Effector memory CD8-positive, alpha-beta T cell (primary cell): ENCODE results near the gene TCF3.
A peak's percentile ranks its signal among the peaks of the same experiment; 100 is the strongest.
"Not testable (repeated sequence)": the region's sequence is repeated elsewhere in the genome, so short reads cannot be mapped to it uniquely, and the experiment has no call there.

Experiments used
- ATAC-seq: fragments of 150-1000 bp; cut with Tn5 transposase; replicated peaks from 2 replicates; pipeline ENCODE4 v1.10.0; 2021; ENCODE audit warnings: mild to moderate bottlenecking, moderate library complexity
- DNase-seq, 3 experiments: peaks; one replicate each; pipeline ENCODE4 v3.0.0; 2021
- H3K27ac Mint-ChIP-seq, 2 donors: one replicate each; pipeline ENCODE4 v1.8.0; 2022; ENCODE audit warnings: mild to moderate bottlenecking in 2 of 2, mixed read lengths in 2 of 2, moderate library complexity in 2 of 2
- H3K27me3 Mint-ChIP-seq, 2 donors: one replicate each; pipeline ENCODE4 v1.8.0; 2022; ENCODE audit warnings: mixed read lengths in 2 of 2
- H3K36me3 Mint-ChIP-seq: one replicate; pipeline ENCODE4 v1.8.0; 2022; ENCODE audit warnings: mild to moderate bottlenecking, moderate library complexity, mixed read lengths; ENCODE audit not compliant: insufficient read depth
- H3K4me1 Mint-ChIP-seq, 2 donors: one replicate each; pipeline ENCODE4 v1.8.0; 2022; ENCODE audit warnings: low read depth in 2 of 2, mixed read lengths in 2 of 2
- H3K4me3 Mint-ChIP-seq, 2 donors: one replicate each; pipeline ENCODE4 v1.8.0; 2022; ENCODE audit warnings: mild to moderate bottlenecking in 2 of 2, mixed read lengths in 2 of 2, moderate library complexity in 2 of 2
- H3K9me3 Mint-ChIP-seq, 2 donors: one replicate each; pipeline ENCODE4 v1.8.0; 2022; ENCODE audit warnings: mixed read lengths in 2 of 2

The TCF3 gene

DNA sequence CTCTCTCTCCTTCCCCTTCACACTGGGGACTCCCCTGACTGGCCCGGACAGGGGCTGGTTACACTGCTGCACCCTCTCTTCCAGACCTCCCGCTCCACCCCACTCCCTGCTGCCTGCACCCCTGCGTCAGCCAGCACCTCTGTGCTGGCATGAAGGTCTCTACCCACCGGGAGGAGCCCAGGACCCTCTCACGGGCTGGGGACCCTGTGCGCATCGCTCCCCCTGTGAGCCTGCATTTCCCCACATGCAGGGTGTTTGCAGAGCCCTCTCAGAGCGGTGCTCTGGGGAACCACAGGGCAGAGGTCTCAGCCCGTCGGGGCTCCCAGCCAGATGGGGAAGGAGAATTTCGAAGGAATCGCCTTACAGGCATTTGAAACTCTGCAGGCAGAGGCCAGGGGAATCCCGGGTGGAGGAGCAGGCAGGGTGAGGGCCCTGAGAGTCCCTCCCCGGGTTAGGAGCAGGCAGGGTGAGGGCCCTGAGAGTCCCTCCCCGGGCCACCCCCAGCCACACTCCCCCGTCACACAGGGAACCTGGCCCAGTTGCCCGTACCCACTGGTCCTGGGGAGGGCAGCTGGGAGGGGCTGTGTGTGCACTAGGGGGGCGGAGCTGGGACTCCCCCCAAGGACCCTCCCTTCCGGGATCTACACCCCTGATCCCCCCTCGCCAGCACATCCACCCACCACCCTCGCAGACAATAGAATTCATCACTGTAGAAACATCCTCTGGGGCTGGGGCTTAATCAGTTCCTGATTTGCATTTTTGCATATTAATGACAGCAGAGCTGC lies 16.3 kb upstream of the TCF3 start:
- Mint-ChIP-seq H3K36me3 (peaks cover 9% of the 10 kb centered on the region), H3K27me3 (peaks cover 25 to 44% of the 10 kb centered on the region in 2 donors), H3K4me1 (peaks cover 3 to 7% of the 10 kb centered on the region in 2 donors), H3K9me3 (no peaks in the 10 kb centered on the region), H3K27ac (no peak overlapping the region), H3K4me3 (peak overlapping the region in 1 of 2 donors; percentile 43)
- peak; percentile 62 for ATAC-seq
- peak in 1 of 3 experiments; percentile 19 for DNase-seq

DNA sequence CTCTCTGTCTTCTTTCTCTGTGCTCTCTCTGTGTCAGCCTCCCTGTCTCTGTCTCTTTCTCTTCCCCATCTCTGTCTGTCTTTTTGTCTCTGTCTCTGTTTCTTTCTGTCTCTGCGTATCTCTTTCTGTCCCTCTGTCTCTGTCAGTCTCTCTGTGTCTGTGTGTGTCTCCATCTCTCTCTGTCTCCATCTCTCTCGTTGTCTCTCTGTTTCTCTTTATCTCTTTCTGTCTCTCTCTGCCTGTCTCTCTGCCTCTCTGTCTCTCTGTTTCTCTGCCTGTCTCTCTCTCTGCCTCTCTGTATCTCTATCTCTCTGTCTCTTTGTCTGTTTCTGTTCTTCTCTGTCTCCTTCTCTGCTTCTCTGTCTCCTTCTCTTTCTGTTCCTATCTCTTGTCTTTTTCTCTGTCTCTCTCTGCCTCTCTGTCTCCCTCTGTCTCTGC lies 15.7 kb upstream of the TCF3 start:
- H3K4me1 Mint-ChIP-seq = peaks cover 1 to 7% of the 10 kb centered on the region in 2 donors
- H3K9me3 Mint-ChIP-seq = no peaks in the 10 kb centered on the region
- DNase-seq = no peak
- peaks cover 21 to 38% of the 10 kb centered on the region in 2 donors for H3K27me3 Mint-ChIP-seq
- H3K36me3 Mint-ChIP-seq = peaks cover 9% of the 10 kb centered on the region
- peak overlapping the region in 1 of 2 donors; percentile 0 for H3K4me3 Mint-ChIP-seq
- no peak overlapping the region for H3K27ac Mint-ChIP-seq
- no peak for ATAC-seq

DNA sequence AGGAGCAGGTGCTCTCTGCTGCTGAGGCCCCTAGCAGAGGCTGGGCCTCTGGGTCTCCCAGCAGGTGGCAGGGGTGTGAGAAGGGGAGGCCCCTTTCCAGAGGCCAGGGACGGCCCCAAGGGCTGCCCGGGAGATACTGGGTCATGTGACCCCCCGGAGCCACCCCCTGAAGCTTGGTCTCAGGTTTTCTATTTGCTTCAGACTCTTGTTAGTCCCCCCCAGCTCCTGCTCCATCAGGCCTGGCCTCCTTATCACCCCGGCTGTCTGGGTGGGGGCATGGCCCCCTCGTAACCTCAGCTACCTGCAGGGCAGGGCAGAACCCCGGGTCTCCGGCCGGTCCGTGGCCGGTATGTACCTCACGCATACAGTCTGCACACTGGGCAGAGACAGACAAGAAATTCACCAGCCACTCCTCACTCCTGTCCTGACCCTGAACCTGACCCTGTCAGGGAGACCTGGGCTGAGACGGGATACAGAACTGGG lies 13.2 kb upstream of the TCF3 start:
- H3K9me3 Mint-ChIP-seq = no peaks in the 10 kb centered on the region
- ATAC-seq = no peak
- peaks cover 6% of the 10 kb centered on the region for H3K36me3 Mint-ChIP-seq
- H3K4me3 Mint-ChIP-seq = no peak overlapping the region
- peaks cover 20 to 34% of the 10 kb centered on the region in 2 donors for H3K27me3 Mint-ChIP-seq
- H3K4me1 Mint-ChIP-seq = peaks cover 1 to 7% of the 10 kb centered on the region in 2 donors
- no peak for DNase-seq
- H3K27ac Mint-ChIP-seq = no peak overlapping the region

DNA sequence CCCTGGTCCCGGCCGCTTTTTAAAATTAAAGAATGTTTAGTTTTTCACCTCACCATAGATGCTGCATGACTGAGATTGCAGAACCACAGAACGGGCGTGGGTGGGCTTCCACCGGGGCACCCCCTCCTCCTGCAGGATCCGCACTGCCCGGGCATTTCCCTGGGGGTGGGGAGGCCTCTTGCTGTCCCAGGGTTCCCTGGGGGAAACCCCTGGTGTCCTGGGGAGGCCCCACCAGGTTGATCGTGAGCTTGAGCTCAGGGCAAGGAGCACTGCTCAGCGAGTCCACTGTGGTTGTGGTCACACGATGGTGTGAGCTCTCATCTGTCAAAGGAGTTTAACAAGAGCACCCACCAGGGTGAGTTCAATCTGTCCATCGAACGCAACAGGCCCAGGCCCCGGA lies 11.4 kb upstream of the TCF3 start:
- peaks cover 0 to 7% of the 10 kb centered on the region in 2 donors for H3K4me1 Mint-ChIP-seq

DNA sequence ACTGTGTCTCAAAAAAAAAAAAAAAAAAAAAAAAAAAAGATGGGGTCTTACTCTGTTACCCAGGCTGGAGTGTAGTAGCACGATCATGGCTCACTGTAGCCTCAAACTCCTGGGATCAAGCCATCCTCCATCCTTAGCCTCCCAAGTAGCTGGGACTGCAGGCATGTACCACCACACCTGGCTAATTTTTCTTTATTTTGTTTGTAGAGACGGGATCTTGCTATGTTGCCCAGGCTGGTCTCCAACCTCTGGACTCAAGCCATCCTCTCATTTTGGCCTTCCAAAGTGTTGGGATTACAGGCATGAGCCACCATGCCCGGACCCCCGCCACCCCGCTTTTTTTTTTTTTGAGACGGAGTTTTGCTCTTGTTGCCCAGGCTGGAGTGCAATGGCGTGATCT lies 10.8 kb upstream of the TCF3 start:
- not testable (repeated sequence) for DNase-seq, H3K9me3 Mint-ChIP-seq, H3K36me3 Mint-ChIP-seq, H3K27ac Mint-ChIP-seq, H3K4me1 Mint-ChIP-seq, H3K4me3 Mint-ChIP-seq, ATAC-seq
- H3K27me3 Mint-ChIP-seq = peaks cover 17 to 31% of the 10 kb centered on the region in 2 donors

More for the DNA sequence above, 11.4 kb upstream of the TCF3 start:
- Mint-ChIP-seq H3K36me3 (no peaks in the 10 kb centered on the region), H3K27ac (no peak overlapping the region), H3K9me3 (no peaks in the 10 kb centered on the region), H3K27me3 (peaks cover 20 to 33% of the 10 kb centered on the region in 2 donors), H3K4me3 (no peak overlapping the region)
- ATAC-seq (no peak), DNase-seq (no peak)

DNA sequence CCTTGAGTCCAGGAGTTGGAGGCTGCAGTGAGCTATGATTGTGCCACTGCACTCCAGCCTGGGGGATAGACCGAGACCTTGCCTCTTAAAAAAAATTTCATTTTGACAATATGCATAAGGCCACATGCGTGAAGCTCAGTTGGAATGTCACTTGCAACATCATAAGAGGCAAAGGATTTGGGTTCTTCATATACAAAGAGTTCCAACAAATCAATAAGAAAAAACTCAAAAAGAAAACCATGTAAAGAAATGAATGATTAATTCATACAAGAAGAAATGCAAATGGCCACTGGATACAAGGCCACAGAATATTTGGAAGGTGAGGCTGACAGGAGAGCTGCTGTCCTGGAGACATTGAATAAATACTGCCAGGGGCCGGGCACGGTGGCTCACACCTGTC lies 9.6 kb upstream of the TCF3 start:
- Mint-ChIP-seq H3K4me3 (no peak overlapping the region), H3K27ac (no peak overlapping the region), H3K9me3 (no peaks in the 10 kb centered on the region)

DNA sequence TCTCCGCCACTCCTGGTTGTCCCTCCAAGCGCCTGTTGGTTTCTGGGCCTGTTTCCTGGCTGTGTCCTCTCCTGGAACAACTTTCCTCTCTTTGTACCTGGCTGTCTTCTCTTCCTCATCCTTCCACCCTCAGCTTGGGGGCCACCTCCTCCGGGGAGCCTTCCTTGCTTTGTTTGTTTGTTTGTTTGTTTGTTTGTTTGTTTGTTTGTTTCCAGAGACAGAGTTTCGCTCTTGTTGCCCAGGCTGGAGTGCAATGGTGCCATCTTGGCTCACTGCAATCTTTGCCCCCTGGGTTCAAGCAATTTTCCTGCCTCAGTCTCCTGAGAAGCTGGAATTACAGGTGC lies 6.6 kb upstream of the TCF3 start:
- no peak for ATAC-seq

More for the DNA sequence above, 9.6 kb upstream of the TCF3 start:
- no peaks in the 10 kb centered on the region for H3K4me1 Mint-ChIP-seq
- peaks cover 8 to 25% of the 10 kb centered on the region in 2 donors for H3K27me3 Mint-ChIP-seq
- H3K36me3 Mint-ChIP-seq = no peaks in the 10 kb centered on the region
- DNase-seq (no peak), ATAC-seq (no peak)

DNA sequence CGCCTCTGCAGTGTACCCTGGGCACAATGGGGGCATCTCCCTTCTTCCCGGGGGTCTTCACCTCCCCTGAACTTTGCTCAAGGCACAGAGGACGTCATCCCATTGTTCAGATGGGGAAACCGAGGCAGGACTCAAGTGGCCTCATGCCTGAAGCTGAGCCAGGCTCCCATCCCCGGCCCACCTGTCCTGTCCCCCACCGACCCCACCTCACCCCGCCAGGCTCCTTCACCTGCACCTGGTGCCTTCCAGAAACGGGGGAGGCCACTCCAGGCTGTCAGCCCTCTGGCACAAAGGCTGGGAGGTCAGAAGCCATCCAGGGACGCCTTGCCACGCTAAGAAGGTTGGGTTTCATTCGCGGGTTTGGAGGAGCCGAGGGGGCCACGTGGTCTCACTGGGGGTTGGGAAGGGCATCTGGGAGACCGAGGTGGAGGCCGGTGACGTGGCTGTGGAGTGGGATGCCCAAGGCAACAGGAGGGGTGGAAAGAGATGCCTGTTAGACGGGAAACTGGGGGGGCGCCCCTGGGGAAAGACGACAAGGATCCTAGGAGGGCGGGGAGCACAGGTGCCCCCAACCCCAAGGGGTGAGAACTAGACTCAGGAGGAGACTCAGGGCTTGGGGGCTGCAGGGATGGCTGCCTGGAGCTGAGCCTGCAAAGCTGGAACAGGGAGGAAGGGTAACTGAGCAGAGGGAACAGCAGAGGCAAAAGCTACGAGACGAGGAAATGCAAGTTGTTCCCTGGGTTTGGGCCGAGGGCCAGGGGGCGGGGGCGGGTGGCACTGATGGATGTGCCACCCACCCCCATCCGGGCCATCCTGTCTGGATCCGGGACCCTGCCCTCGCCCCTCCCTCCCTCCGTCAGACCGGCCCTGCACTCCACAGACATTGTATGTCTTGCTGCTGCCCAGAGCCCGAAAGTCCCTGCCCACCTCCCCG lies 6.0 kb upstream of the TCF3 start:
- H3K9me3 Mint-ChIP-seq = no peaks in the 10 kb centered on the region
- no peaks in the 10 kb centered on the region for H3K4me1 Mint-ChIP-seq
- DNase-seq (no peak), ATAC-seq (no peak)
- peaks cover 12 to 30% of the 10 kb centered on the region in 2 donors for H3K27me3 Mint-ChIP-seq
- peaks cover 3% of the 10 kb centered on the region for H3K36me3 Mint-ChIP-seq
- H3K4me3 Mint-ChIP-seq = no peak overlapping the region
- peak overlapping the region in 1 of 2 donors; percentile 42 for H3K27ac Mint-ChIP-seq

More for the DNA sequence above, 6.6 kb upstream of the TCF3 start:
- no peak for DNase-seq
- H3K4me1 Mint-ChIP-seq = no peaks in the 10 kb centered on the region
- peak overlapping the region in 1 of 2 donors; percentile 42 for H3K27ac Mint-ChIP-seq
- peaks cover 3% of the 10 kb centered on the region for H3K36me3 Mint-ChIP-seq
- H3K9me3 Mint-ChIP-seq = no peaks in the 10 kb centered on the region
- no peak overlapping the region for H3K4me3 Mint-ChIP-seq
- H3K27me3 Mint-ChIP-seq = peaks cover 12 to 30% of the 10 kb centered on the region in 2 donors

DNA sequence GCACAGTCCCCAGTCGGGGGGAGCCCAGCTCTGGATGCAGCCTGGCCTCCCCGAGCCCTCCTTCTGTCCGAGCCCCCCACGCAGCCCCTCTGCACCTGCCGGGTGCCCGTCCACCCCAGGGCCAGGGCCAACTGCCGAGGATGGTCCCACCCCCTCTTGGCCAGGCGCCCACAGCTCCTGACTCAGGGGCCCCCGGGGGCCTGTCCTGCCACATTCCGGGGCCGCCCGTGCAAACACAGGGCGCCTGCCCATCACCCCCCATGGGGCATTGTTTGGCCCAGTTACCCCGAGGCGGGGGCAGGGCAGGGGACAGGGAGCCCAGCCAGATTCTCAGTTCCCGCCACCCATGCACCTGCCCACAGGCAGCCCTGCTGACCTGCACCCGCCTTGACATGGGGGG lies 5.3 kb upstream of the TCF3 start:
- H3K36me3 Mint-ChIP-seq = peaks cover 7% of the 10 kb centered on the region
- DNase-seq = no peak
- no peaks in the 10 kb centered on the region for H3K9me3 Mint-ChIP-seq
- no peaks in the 10 kb centered on the region for H3K4me1 Mint-ChIP-seq
- H3K4me3 Mint-ChIP-seq = no peak overlapping the region
- no peak overlapping the region for H3K27ac Mint-ChIP-seq
- H3K27me3 Mint-ChIP-seq = peaks cover 12 to 30% of the 10 kb centered on the region in 2 donors
- no peak for ATAC-seq

DNA sequence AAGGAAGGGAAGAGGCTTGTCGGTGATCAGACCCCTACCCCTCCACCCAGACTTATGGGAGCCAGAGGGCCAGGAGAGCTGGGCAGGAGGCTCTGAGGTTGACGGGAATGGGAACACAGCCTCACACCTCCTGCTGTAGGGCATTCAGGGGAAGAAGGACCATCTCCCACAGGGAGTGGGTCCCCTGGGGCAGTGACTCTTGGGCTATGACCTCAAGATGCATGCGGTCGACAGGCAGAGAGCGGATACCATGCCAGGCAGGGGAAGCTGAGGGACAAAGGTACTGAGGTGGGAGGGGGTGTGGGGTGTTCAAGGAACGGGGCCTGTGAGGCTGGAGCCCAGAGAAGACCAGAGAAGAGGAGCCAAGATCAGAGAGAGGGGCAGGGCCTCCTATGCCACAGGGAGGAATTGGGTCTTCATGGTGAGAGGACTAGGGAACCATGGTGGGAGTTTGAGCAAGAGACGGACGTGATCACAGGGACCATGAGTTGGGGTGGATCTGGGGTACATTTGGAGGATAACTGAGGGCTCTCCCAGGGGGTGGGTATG lies 4.6 kb upstream of the TCF3 start:
- Mint-ChIP-seq H3K27ac (peak overlapping the region in 1 of 2 donors; percentile 6), H3K4me3 (no peak overlapping the region), H3K36me3 (peaks cover 10% of the 10 kb centered on the region), H3K27me3 (peaks cover 12 to 30% of the 10 kb centered on the region in 2 donors), H3K4me1 (no peaks in the 10 kb centered on the region), H3K9me3 (no peaks in the 10 kb centered on the region)
- ATAC-seq (no peak), DNase-seq (no peak)

DNA sequence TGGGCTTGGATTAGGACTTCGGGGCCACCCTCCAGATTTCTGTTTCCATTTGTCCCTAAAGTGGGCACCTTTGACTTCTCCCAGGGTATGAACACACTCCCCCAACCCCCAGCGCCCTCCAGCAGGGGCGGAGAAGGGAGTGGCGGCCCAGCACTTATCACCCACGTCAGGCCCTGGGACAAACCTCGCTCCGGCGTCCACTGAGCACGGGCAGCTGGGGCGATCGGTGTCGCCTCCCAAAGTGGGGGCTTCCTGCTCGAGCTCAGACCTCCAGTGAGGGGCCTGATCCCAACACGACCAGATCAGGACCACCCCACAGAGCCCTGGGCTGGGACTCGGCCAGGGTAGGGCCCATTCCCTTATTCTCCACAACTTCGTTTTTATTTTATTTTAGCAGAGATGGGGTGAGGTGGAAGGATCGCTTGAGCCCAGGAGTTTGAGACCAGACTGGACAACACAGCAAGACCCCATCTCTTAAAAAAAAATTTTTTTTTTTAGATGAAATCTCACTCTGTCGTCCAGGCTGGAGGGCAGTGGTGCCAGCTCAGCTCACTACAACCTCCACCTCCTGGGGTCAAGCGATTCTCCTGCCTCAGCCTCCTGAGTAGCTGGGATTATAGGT lies 3.7 kb upstream of the TCF3 start:
- H3K27me3 Mint-ChIP-seq = peaks cover 12 to 30% of the 10 kb centered on the region in 2 donors
- ATAC-seq = no peak

DNA sequence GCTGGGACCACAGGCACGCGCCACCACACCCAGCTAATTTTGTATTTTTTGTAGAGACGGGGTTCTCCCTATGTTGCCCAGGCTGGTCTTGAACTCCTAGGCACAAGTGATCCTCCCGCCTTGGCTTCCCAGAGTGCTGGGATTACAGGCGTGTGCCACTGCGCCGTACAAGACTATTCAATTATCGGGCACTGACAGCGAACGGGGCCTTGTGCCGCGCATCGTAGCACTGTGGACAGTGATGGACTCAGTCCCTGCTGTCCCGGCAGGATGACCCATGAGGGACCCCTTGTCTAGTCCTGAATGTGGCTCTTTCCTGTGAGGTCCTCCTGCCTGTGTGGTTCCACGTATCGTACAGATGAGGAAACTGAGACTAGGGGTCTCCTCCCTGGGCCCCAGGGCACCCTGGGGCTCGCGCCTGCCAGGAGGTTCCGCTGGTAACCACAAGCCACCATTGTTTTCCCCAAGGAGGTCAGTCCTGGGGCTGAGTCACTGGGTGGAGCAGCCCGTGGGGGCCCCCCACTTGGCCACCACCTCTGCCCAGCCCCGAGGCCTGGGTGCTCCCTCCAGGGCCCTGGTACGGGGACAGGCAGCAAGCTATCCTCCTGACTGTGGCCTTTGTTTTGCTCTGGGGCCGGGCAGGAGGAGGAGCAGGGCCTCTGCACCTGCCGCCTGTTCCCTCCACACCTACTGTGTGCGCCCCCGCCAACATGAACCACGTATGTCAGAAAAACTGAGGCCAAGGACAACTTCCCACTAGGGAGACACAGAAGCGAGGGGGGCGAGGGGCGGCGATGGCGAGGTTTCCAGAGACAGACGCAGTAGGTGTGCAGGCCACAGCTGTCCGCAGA lies 2.9 kb upstream of the TCF3 start:
- DNase-seq (no peak), ATAC-seq (no peak)
- peak overlapping the region; percentile 25 to 33 for H3K4me3 Mint-ChIP-seq

More for the DNA sequence above, 3.7 kb upstream of the TCF3 start:
- Mint-ChIP-seq H3K27ac (no peak overlapping the region), H3K9me3 (no peaks in the 10 kb centered on the region), H3K4me3 (no peak overlapping the region), H3K4me1 (peaks cover 2 to 3% of the 10 kb centered on the region in 2 donors), H3K36me3 (peaks cover 14% of the 10 kb centered on the region)
- no peak for DNase-seq

More for the DNA sequence above, 2.9 kb upstream of the TCF3 start:
- H3K9me3 Mint-ChIP-seq = no peaks in the 10 kb centered on the region
- H3K27ac Mint-ChIP-seq = no peak overlapping the region
- H3K36me3 Mint-ChIP-seq = peaks cover 22% of the 10 kb centered on the region
- peaks cover 12 to 30% of the 10 kb centered on the region in 2 donors for H3K27me3 Mint-ChIP-seq
- H3K4me1 Mint-ChIP-seq = peaks cover 8 to 11% of the 10 kb centered on the region in 2 donors
